Pancreas (tissue), 10 donors: ENCODE results near the gene TOB1. TPM values are rescaled to one million over a fixed set of nuclear protein-coding genes. Genes with fewer than 3 reads are reported as not detected.
A peak's percentile ranks its signal among the peaks of the same experiment; 100 is the strongest.

ENCODE experiments used
- ATAC-seq, 4 donors: fragments of 200-7000 bp; cut with Tn5 transposase; one replicate each; pipeline versions ENCODE4 v1.8.0 to v1.9.1; 2020; ENCODE audit warnings: mild to moderate bottlenecking in 4 of 4, moderate library complexity in 4 of 4
- DNase-seq, 6 donors: peaks; one replicate each; pipeline ENCODE4 v3.0.0-alpha.2; 2020
- FAIRE-seq: peaks from 2 replicates; lab custom pipeline; 2012; peaks lifted over from hg19 to GRCh38; lab: Jason Lieb, UNC
- H3K27ac ChIP-seq, 4 donors: fragments of 200-600 bp; sonication (generic); 1 replicate in 3 of 4; 2 replicates in 1 of 4; pipeline versions ENCODE4 v1.5.0 to v1.8.0; 2020
- H3K27me3 ChIP-seq, 4 donors: fragments of 200-600 bp; one replicate each; pipeline ENCODE4 v1.8.0; 2021
- H3K36me3 ChIP-seq, 3 donors: fragments of 200-600 bp; sonication (generic) in 1 of 3; one replicate each; pipeline versions ENCODE4 v1.5.0 to v1.8.0; 2020 to 2021
- H3K4me1 ChIP-seq, 3 donors: fragments of 200-600 bp; one replicate each; pipeline ENCODE4 v1.8.0; 2021
- H3K4me3 ChIP-seq, 4 donors: fragments of 200-600 bp; sonication (generic) in 2 of 4; one replicate each; pipeline versions ENCODE4 v1.5.0 to v1.8.0; 2020 to 2021
- H3K9me3 ChIP-seq, 4 donors: fragments of 200-600 bp; one replicate each; pipeline ENCODE4 v1.8.0; 2021
- CTCF ChIP-seq, 4 donors: fragments of 200-600 bp; sonication (generic) in 3 of 4; IDR thresholded peaks; one replicate each; pipeline versions ENCODE4 v1.5.0 to v1.8.0; 2021; ENCODE audit warnings: antibody characterized with exemption in 4 of 4
- WGBS, 2 donors: extraction: QIAGEN DNeasy Blood & Tissue Kit; methylation state at CpG; one replicate each; pipeline ENCODE4 v1.1.7; 2013; 5-methylcytosine and 5-hydroxymethylcytosine counted together
- intact Hi-C, 3 donors: fragments of 100-400 bp; cut with DNase I; formaldehyde crosslinking; loops; one replicate each; pipeline versions ENCODE4 v1.11.1 to v1.14.2; 2022
- polyA plus RNA-seq, 2 donors: library from polyadenylated mRNA; stranded (reverse); fragments of 200-250 nt; gene quantifications; one replicate each; pipeline ENCODE4 v1.2.3, GENCODE V29; 2013
- total RNA-seq, 6 donors: library from RNA; stranded (reverse); fragmentation: NEBNext Ultra II Directional in 4 of 6; extraction: Animal tissue kit (Norgen Biotek cat#: 25700) in 4 of 6; gene quantifications; one replicate each; pipeline versions ENCODE4 v1.2.1 to v1.2.4, GENCODE V29; 2021 to 2023
- donor health status: healthy with polysubstance abuse.
- donor health status: DM: no; HTN: no; CAD: no; lungs with moderate emphysema.
- donor health status: DM: no; HTN: no; CAD: no.
- donor health status: control.
- donor health status: control.
- donor health status: Bipolar disorder and iron deficiency.
- donor health status: DM: yes; HTN: yes; CAD: no.
- donor health status: DM: no; HTN: no; CAD: no.
- donor health status: DM: no; HTN: no; CAD: no.
- donor health status: DM: yes; HTN: yes; CAD: no.

The TOB1 gene
- total and polyA plus RNA-seq, 8 donors: 33.1 to 157 (median 78.3) TPM

- 83 to 88% methylated on average over 14 of the region's 14 CpGs for WGBS, 2 donors
- no peak for FAIRE-seq
Measured at GRCh38 chr17:50844117-50844700, 21.9 kb downstream of the TOB1 start.

GRCh38 chr17:50843150-50843905 lies 22.8 kb downstream of the TOB1 start:
- TF ChIP-seq CTCF (IDR thresholded peaks at IDR 0.05): no peak
- Histone ChIP-seq H3K9me3 (no peaks in the 10 kb centered on the region), H3K4me3 (no peak overlapping the region), H3K27ac (no peak overlapping the region), H3K27me3 (no peaks in the 10 kb centered on the region), H3K36me3 (no peaks in the 10 kb centered on the region), H3K4me1 (no peaks in the 10 kb centered on the region)
- 81% methylated on average over 16 of the region's 16 CpGs for WGBS, 2 donors
- FAIRE-seq (no peak), ATAC-seq (no peak), DNase-seq (no peak)
- intact Hi-C loops: loop anchor here (5.0 to 10.0 kb wide), 3 partner anchors 61 to 299 kb away; partner anchors contain the start of gene SPATA20 (in 1 of the 3)

More at GRCh38 chr17:50844117-50844700, 21.9 kb downstream of the TOB1 start:
- H3K36me3 ChIP-seq: no peaks in the 10 kb centered on the region
- ATAC-seq (no peak), DNase-seq (no peak)
- H3K27ac ChIP-seq: no peak overlapping the region
- H3K9me3 ChIP-seq: no peaks in the 10 kb centered on the region
- no peak for TF ChIP-seq CTCF (IDR thresholded peaks at IDR 0.05)
- intact Hi-C loops: loop anchor here (5.0 to 10.0 kb wide), 3 partner anchors 62 to 299 kb away; partner anchors contain the start of gene SPATA20 (in 1 of the 3)
- H3K4me3 ChIP-seq: no peak overlapping the region
- no peaks in the 10 kb centered on the region for H3K27me3 ChIP-seq
- no peaks in the 10 kb centered on the region for H3K4me1 ChIP-seq

- Histone ChIP-seq H3K27me3 (no peaks in the 10 kb centered on the region), H3K4me1 (no peaks in the 10 kb centered on the region), H3K4me3 (no peak overlapping the region), H3K27ac (no peak overlapping the region), H3K36me3 (no peaks in the 10 kb centered on the region), H3K9me3 (no peaks in the 10 kb centered on the region)
- intact Hi-C loops: loop anchor here (5.0 to 10.0 kb wide), 3 partner anchors 60 to 298 kb away; partner anchors contain the start of gene SPATA20 (in 1 of the 3)
- 56 to 66% methylated on average over 9 of the region's 9 CpGs for WGBS, 2 donors
- ATAC-seq (no peak), DNase-seq (no peak), FAIRE-seq (no peak)
- no peak for TF ChIP-seq CTCF (IDR thresholded peaks at IDR 0.05)
Measured at GRCh38 chr17:50842506-50843149, 23.5 kb downstream of the TOB1 start.

- Histone ChIP-seq H3K27ac (no peak overlapping the region), H3K36me3 (no peaks in the 10 kb centered on the region), H3K27me3 (no peaks in the 10 kb centered on the region), H3K4me1 (no peaks in the 10 kb centered on the region), H3K9me3 (no peaks in the 10 kb centered on the region), H3K4me3 (no peak overlapping the region)
- ATAC-seq: peak; percentile 80 to 94 (median 91)
- peak; percentile 54 to 73 (median 64) for TF ChIP-seq CTCF (IDR thresholded peaks at IDR 0.05)
- WGBS, 2 donors: 14 to 15% methylated on average over 8 of the region's 8 CpGs
- no peak for FAIRE-seq
- intact Hi-C loops: loop anchor here (5.0 to 10.0 kb wide), 3 partner anchors 60 to 297 kb away; partner anchors contain the start of gene SPATA20 (in 1 of the 3)
- peak; percentile 59 to 85 (median 76) for DNase-seq
Measured at GRCh38 chr17:50841949-50842354, 24.2 kb downstream of the TOB1 start.
